ENCODE results near the gene RBPMS2.

DNA sequence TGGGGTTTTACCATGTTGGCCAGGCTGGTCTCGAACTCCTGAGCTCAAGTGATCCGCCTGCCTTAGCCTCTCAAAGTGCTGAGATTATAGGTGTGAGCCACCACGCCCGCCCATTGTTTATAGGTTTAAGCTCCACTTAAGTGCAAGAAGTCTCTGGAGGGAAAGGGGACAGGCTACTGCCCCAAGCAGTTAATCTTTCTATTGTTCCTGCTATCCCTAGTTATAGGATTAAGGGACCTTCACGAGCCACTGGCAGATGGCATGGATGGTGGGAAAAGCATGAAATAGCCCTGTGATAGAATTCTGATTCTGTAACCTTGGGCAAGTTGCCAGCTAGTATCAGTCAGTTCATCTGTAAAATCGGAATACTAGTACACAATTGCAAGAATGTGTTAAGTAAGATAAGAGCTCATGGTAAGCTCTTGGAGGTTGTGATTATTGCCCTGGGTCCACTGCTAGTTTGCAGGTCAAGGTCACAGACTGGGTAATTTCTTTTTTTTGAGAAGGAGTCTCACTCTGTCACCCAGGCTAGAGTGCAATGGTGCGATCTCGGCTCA is 5.3 kb upstream of the RBPMS2 start:
- TF ChIP-seq EZH2 (IDR thresholded peaks at IDR 0.05; ENCODE audit: borderline replicate concordance, insufficient read depth, low read depth, low read length, poor library complexity, severe bottlenecking), result no peak
- TF ChIP-seq, protein P1, sequence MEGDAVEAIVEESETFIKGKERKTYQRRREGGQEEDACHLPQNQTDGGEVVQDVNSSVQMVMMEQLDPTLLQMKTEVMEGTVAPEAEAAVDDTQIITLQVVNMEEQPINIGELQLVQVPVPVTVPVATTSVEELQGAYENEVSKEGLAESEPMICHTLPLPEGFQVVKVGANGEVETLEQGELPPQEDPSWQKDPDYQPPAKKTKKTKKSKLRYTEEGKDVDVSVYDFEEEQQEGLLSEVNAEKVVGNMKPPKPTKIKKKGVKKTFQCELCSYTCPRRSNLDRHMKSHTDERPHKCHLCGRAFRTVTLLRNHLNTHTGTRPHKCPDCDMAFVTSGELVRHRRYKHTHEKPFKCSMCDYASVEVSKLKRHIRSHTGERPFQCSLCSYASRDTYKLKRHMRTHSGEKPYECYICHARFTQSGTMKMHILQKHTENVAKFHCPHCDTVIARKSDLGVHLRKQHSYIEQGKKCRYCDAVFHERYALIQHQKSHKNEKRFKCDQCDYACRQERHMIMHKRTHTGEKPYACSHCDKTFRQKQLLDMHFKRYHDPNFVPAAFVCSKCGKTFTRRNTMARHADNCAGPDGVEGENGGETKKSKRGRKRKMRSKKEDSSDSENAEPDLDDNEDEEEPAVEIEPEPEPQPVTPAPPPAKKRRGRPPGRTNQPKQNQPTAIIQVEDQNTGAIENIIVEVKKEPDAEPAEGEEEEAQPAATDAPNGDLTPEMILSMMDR (IDR thresholded peaks at IDR 0.05), result no peak

All from B cell (primary cell).